Epithelial cell of umbilical artery (primary cell): ENCODE data around the gene NEB. TPM values are rescaled to one million over a fixed set of nuclear protein-coding genes. Genes with fewer than 3 reads are reported as not detected.

ENCODE experiments used
- total RNA-seq: library from RNA; depleted of rRNA; stranded (reverse); fragments of >200 nt; gene quantifications from 2 replicates; pipeline ENCODE4 v1.2.3, GENCODE V29; 2014

Gene NEB, protein sequence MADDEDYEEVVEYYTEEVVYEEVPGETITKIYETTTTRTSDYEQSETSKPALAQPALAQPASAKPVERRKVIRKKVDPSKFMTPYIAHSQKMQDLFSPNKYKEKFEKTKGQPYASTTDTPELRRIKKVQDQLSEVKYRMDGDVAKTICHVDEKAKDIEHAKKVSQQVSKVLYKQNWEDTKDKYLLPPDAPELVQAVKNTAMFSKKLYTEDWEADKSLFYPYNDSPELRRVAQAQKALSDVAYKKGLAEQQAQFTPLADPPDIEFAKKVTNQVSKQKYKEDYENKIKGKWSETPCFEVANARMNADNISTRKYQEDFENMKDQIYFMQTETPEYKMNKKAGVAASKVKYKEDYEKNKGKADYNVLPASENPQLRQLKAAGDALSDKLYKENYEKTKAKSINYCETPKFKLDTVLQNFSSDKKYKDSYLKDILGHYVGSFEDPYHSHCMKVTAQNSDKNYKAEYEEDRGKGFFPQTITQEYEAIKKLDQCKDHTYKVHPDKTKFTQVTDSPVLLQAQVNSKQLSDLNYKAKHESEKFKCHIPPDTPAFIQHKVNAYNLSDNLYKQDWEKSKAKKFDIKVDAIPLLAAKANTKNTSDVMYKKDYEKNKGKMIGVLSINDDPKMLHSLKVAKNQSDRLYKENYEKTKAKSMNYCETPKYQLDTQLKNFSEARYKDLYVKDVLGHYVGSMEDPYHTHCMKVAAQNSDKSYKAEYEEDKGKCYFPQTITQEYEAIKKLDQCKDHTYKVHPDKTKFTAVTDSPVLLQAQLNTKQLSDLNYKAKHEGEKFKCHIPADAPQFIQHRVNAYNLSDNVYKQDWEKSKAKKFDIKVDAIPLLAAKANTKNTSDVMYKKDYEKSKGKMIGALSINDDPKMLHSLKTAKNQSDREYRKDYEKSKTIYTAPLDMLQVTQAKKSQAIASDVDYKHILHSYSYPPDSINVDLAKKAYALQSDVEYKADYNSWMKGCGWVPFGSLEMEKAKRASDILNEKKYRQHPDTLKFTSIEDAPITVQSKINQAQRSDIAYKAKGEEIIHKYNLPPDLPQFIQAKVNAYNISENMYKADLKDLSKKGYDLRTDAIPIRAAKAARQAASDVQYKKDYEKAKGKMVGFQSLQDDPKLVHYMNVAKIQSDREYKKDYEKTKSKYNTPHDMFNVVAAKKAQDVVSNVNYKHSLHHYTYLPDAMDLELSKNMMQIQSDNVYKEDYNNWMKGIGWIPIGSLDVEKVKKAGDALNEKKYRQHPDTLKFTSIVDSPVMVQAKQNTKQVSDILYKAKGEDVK (N-terminal part only)
- total RNA-seq = 0.32 and 0.46 TPM in 2 replicates

GRCh38 chr2:151733771-151734672 lies at the start of gene NEB:
Gene NEB, minus strand, starts transcription at chr2:151734476. Its CDS starts 1,320 bp downstream, at chr2:151733156.

Other genes starting within 250 kb of the NEB start
- 81.0 and 99.1 TPM in 2 replicates for gene ARL5A, start 93.9 kb upstream of the NEB start, total RNA-seq